GM12878 (cell line): ENCODE data around the gene SIRT5. TPM values are rescaled to one million over a fixed set of nuclear protein-coding genes. Genes with fewer than 3 reads are reported as not detected.

Experiments
- ATAC-seq: fragments of 200-7000 bp; cut with Tn5 transposase; 3 replicates; pipeline ENCODE4 v1.9.1; 2020; ENCODE audit warnings: mild to moderate bottlenecking, moderate library complexity
- BruUV-seq: library from RNA; stranded (reverse); fragments of 400-500 nt; replicated peaks from 2 replicates; lab custom pipeline; 2021; lab: Mats Ljungman, UMichigan
- CTCF ChIA-PET: fragments of 300-600 bp; sonication (Branson Sonifier 250); formaldehyde crosslinking; extraction: SDS; loops from one replicate; lab custom pipeline; 2021; ENCODE audit warnings: inconsistent platforms; lab: Yijun Ruan, JAX
- POLR2A ChIA-PET: fragments of 350-600 bp; formaldehyde crosslinking; extraction: SDS; loops from one replicate; lab custom pipeline; 2021; ENCODE audit warnings: inconsistent platforms; lab: Charles Lee
- RAD21 ChIA-PET: fragments of 300-600 bp; sonication (Branson Sonifier 250); formaldehyde crosslinking; loops from one replicate; lab custom pipeline; 2023; ENCODE audit warnings: antibody characterized with exemption; ENCODE audit not compliant: unreplicated experiment; lab: Charles Lee
- SMC1A ChIA-PET: fragments of 300-600 bp; sonication (Branson Sonifier 250); formaldehyde crosslinking; loops from one replicate; lab custom pipeline; 2023; ENCODE audit not compliant: unreplicated experiment, uncharacterized antibody; lab: Charles Lee
- DNase-seq: peaks from one replicate; pipeline ENCODE4 v3.0.0-alpha.2; 2011; ENCODE audit warnings: low read depth, low spot score
- FAIRE-seq: peaks from 3 replicates; lab custom pipeline; 2011; peaks lifted over from hg19 to GRCh38; lab: Jason Lieb, UNC
- H2AFZ ChIP-seq: 2 replicates; pipeline ENCODE4 v1.6.0; 2011; ENCODE audit warnings: low read depth, low read length, control low read depth; ENCODE audit not compliant: control insufficient read depth
- H3K27ac ChIP-seq: 2 replicates; pipeline ENCODE4 v1.5.1; 2011; ENCODE audit warnings: control low read depth; ENCODE audit not compliant: control insufficient read depth, insufficient read depth
- H3K27me3 ChIP-seq, 2 experiments: replicated peaks in 1 of 2; 2 replicates each; pipeline versions ENCODE4 v1.6.0 to v1.6.1; 2011; ENCODE audit warnings: low read length in 1 of 2; ENCODE audit not compliant: control insufficient read depth in 2 of 2, insufficient read depth in 2 of 2
- H3K36me3 ChIP-seq, 2 experiments: 2 replicates each; pipeline ENCODE4 v1.5.1; 2011; ENCODE audit warnings: low read length in 1 of 2; ENCODE audit not compliant: control insufficient read depth in 2 of 2, insufficient read depth in 2 of 2
- H3K4me1 ChIP-seq: 2 replicates; pipeline ENCODE4 v1.6.1; 2011; ENCODE audit warnings: mild to moderate bottlenecking, low read length, moderate library complexity, mixed read lengths; ENCODE audit not compliant: control insufficient read depth, insufficient read depth
- H3K4me2 ChIP-seq: 2 replicates; pipeline ENCODE4 v1.6.0; 2011; ENCODE audit warnings: control low read depth; ENCODE audit not compliant: control insufficient read depth, insufficient read depth
- H3K4me3 ChIP-seq: fragments of 200-600 bp; sonication (generic); 2 replicates; pipeline ENCODE4 v1.5.1; 2016
- H3K79me2 ChIP-seq: 2 replicates; pipeline ENCODE4 v1.6.0; 2011; ENCODE audit warnings: low read length; ENCODE audit not compliant: control insufficient read depth, insufficient read depth
- H3K9ac ChIP-seq: 2 replicates; pipeline ENCODE4 v1.8.0; 2011; ENCODE audit warnings: low read length, control low read depth, mixed read lengths; ENCODE audit not compliant: control insufficient read depth, insufficient read depth
- H3K9me3 ChIP-seq: replicated peaks from 3 replicates; pipeline ENCODE4 v1.5.1; 2011; ENCODE audit warnings: mild to moderate bottlenecking, low read length; ENCODE audit not compliant: control insufficient read depth, insufficient read depth
- H4K20me1 ChIP-seq: 2 replicates; pipeline ENCODE4 v1.6.0; 2011; ENCODE audit not compliant: control insufficient read depth, insufficient read depth
- BCL3 ChIP-seq: IDR thresholded peaks from 2 replicates; pipeline ENCODE4 v1.6.1; 2011; ENCODE audit warnings: borderline replicate concordance, low read depth, mild to moderate bottlenecking, moderate library complexity, low read length; ENCODE audit not compliant: insufficient read depth, poor library complexity, severe bottlenecking
- PBX3 ChIP-seq: IDR thresholded peaks from 2 replicates; pipeline ENCODE4 v1.6.1; 2011; ENCODE audit warnings: mild to moderate bottlenecking, low read depth, low read length, moderate library complexity; ENCODE audit not compliant: insufficient replicate concordance
- RB1 ChIP-seq: fragments of 450-650 bp; formaldehyde crosslinking; IDR thresholded peaks from 2 replicates; pipeline ENCODE4 v1.6.1; 2017; ENCODE audit warnings: mild to moderate bottlenecking, borderline replicate concordance
- SIN3A ChIP-seq: IDR thresholded peaks from 2 replicates; pipeline ENCODE4 v1.6.1; 2012; ENCODE audit warnings: low read depth, low read length, improper control_type of control experiment
- WGBS: methylation state at CpG from one replicate; pipeline ENCODE4 v1.1.6; 2016; ENCODE audit warnings: low lambda C conversion rate; ENCODE audit not compliant: insufficient replicate concordance, insufficient coverage; ENCODE audit errors: missing lambda C conversion rate; 5-methylcytosine and 5-hydroxymethylcytosine counted together
- in situ Hi-C: fragments of 300-500 bp; cut with MboI; formaldehyde crosslinking; loops from 9 replicates; pipeline ENCODE4 v1.14.3; 2018; ENCODE audit warnings: mixed read lengths
- intact Hi-C: fragments of 100-400 bp; cut with micrococcal nuclease; formaldehyde crosslinking; loops from one replicate; pipeline ENCODE4 v1.14.2; 2022; ENCODE audit not compliant: unreplicated experiment
- polyA plus RNA-seq, 11 experiments: library from polyadenylated mRNA; depleted of rRNA in 4 of 11; unstranded in 6 of 11; stranded (reverse) in 5 of 11; fragments of >200 nt; fragmentation: Nextera tagmentation in 4 of 11; fragmentation: Illumina TruSeq in 1 of 11; extraction: Ambion mirVana in 4 of 11; extraction: Trizol in 1 of 11; gene quantifications; 1 replicate in 1 of 11; 2 replicates in 10 of 11; pipeline versions ENCODE4 v1.2.1 to v1.2.3, GENCODE V29; 2011 to 2016; ENCODE audit warnings: inconsistent platforms in 2 of 11, missing spikeins in 2 of 11, low read depth in 1 of 11
- total RNA-seq, 4 experiments: library from RNA; depleted of rRNA in 3 of 4; stranded (reverse); fragments of >200 nt in 3 of 4; fragmentation: Illumina TruSeq in 1 of 4; extraction: Trizol in 1 of 4; gene quantifications; 2 replicates each; pipeline versions ENCODE4 v1.2.1 to v1.2.3, GENCODE V29; 2013 to 2021

The SIRT5 gene
- total and polyA plus RNA-seq, 10 of the 15 experiments (the other 5 are each of a cell fraction or from before 2014, with no cell fraction given) = 1.7 to 12.4 (median 10.0) TPM

GRCh38 chr6:13536796-13537526 is 37.4 kb upstream of the SIRT5 start:
- H3K4me1 ChIP-seq = no peaks in the 10 kb centered on the region
- peak; percentile 40 for TF ChIP-seq PBX3
- peak; percentile 31 for TF ChIP-seq BCL3
- no peak for TF ChIP-seq SIN3A
- no peak for TF ChIP-seq RB1
- TF ChIP-seq, all 136 proteins: peak for 2
- ChIA-PET CTCF (interaction anchor here (0.5 to 3.9 kb wide), 33 partner anchors 9 to 625 kb away, joined by 3 to 47 read pairs (median 5); partner anchors contain the start of gene SIRT5), SMC1A (interaction anchor here (0.6 to 4.9 kb wide), 26 partner anchors 10 to 206 kb away, joined by 3 to 54 read pairs (median 5); partner anchors contain the start of gene SIRT5), RAD21 (interaction anchor here (0.8 to 5.0 kb wide), 18 partner anchors 9 to 202 kb away, joined by 3 to 21 read pairs (median 6); partner anchors contain the start of genes GFOD1 and SIRT5), POLR2A (interaction anchor here (0.6 kb wide), 1 partner anchor 104 kb away, joined by 3 read pairs; no protein-coding TSS in a partner anchor)
- Histone ChIP-seq H3K9me3 (no peaks in the 10 kb centered on the region), H3K4me3 (no peak overlapping the region), H3K9ac (no peak overlapping the region), H4K20me1 (no peaks in the 10 kb centered on the region), H3K79me2 (no peaks in the 10 kb centered on the region), H3K27ac (no peak overlapping the region), H2AFZ (no peak overlapping the region), H3K36me3 (no peaks in the 10 kb centered on the region), H3K27me3 (no peaks in the 10 kb centered on the region), H3K4me2 (no peak overlapping the region)
- FAIRE-seq = no peak
- in situ Hi-C loops (loop anchor here (25.0 kb wide), 2 partner anchors 625 to 875 kb away; no protein-coding TSS in a partner anchor), intact Hi-C loops (loop anchor here (5.0 kb wide), 1 partner anchor 85 kb away; no protein-coding TSS in a partner anchor)
- DNase-seq = no peak
- no TSS peak for BruUV-seq
- ATAC-seq = no peak
- 96% methylated on average over 4 of the region's 4 CpGs for WGBS
